Measurements from ENCODE around the gene ELMOD3. TPM values are rescaled to one million over a fixed set of nuclear protein-coding genes. Genes with fewer than 3 reads are reported as not detected.

ELMOD3 gene
- polyA plus RNA-seq, 1 experiment = 26.3 TPM

GRCh38 chr2:85429213-85429923 lies 74.8 kb downstream of the ELMOD3 start:
- CTCF ChIA-PET = interaction anchor here (2.5 to 17.0 kb wide), 4 partner anchors 8 to 128 kb away, joined by 5 to 460 read pairs (median 16); partner anchors contain the start of genes MAT2A and SH2D6
- H3K4me3 ChIP-seq (ENCODE audit: low read depth, low read length) = no peak overlapping the region
- POLR2A ChIA-PET = no interaction called here
- no peak for DNase-seq (ENCODE audit: low read depth)
- TF ChIP-seq, protein P1, sequence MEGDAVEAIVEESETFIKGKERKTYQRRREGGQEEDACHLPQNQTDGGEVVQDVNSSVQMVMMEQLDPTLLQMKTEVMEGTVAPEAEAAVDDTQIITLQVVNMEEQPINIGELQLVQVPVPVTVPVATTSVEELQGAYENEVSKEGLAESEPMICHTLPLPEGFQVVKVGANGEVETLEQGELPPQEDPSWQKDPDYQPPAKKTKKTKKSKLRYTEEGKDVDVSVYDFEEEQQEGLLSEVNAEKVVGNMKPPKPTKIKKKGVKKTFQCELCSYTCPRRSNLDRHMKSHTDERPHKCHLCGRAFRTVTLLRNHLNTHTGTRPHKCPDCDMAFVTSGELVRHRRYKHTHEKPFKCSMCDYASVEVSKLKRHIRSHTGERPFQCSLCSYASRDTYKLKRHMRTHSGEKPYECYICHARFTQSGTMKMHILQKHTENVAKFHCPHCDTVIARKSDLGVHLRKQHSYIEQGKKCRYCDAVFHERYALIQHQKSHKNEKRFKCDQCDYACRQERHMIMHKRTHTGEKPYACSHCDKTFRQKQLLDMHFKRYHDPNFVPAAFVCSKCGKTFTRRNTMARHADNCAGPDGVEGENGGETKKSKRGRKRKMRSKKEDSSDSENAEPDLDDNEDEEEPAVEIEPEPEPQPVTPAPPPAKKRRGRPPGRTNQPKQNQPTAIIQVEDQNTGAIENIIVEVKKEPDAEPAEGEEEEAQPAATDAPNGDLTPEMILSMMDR (IDR thresholded peaks at IDR 0.05; ENCODE audit: insufficient read depth, low read depth, low read length) = no peak
- no peaks in the 10 kb centered on the region for H3K27me3 ChIP-seq (ENCODE audit: control insufficient read depth, insufficient read depth, low read length)
- no peaks in the 10 kb centered on the region for H3K36me3 ChIP-seq (ENCODE audit: control insufficient read depth, insufficient read depth, low read length)

DNA sequence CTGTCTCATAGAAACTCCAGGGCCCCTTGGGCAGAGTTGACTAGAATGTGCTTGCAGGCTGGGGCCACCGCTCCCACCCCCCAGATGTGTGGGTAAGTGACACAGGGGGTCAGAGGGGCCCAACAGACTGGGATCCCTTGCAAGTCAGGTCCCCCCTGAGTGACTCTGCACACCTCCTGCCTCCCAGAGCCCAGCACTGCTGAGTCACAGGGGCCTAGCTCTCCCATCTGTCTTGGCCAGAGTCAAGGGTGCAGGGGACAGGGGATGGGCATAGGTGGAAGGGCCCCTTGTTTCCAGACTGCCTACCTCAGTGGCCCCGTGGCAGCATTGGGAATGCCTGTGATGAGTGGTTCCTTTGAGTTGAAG lies 75.3 kb downstream of the ELMOD3 start:
- ChIA-PET POLR2A (no interaction called here), CTCF (interaction anchor here (2.5 to 17.0 kb wide), 4 partner anchors 8 to 129 kb away, joined by 5 to 460 read pairs (median 16); partner anchors contain the start of genes MAT2A and SH2D6)
- TF ChIP-seq, protein P1 (IDR thresholded peaks at IDR 0.05; ENCODE audit: insufficient read depth, low read depth, low read length) = no peak
- Histone ChIP-seq H3K4me3 (ENCODE audit: low read depth, low read length) (no peak overlapping the region), H3K27me3 (ENCODE audit: control insufficient read depth, insufficient read depth, low read length) (no peaks in the 10 kb centered on the region), H3K36me3 (ENCODE audit: control insufficient read depth, insufficient read depth, low read length) (no peaks in the 10 kb centered on the region)
- DNase-seq (ENCODE audit: low read depth) = no peak

DNA sequence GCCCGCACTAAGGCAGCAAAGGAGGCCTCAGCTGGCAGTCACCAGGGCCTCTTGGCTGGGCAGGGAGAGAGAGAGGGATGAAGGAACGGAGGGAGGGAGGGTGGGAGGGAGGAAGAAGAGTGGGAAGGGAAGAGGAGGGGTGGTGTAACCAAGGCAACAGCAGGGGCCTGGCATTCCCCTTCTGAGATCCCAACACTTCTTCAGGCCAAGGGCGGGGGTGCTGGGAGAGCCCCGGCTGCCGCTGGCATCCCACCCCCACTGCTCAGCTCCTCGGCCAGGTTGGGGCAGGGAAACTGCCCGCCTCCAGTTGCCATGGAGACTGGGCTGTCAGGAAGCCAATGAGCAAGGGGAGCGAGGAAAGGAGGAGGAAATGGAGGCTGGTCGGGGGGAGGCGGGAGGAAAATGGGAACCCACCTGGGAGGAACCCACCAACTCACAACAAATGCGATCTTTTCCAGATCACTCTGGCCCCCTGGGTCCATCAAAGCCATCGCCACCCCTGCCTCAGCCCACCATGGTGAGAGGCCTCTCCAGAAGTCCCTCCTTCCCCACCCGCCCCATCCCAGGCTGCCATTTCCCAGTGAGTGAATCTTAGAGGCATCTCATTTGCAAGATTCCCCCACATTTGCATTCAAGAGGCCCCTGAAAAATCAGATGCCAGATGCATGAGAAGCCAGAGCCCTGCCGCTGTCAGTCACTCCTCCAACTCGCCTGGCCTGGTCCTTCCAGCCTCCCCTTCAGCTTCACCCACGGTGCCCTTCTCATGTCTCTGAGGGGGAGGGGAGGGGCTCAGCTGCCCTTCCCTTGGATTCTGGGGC lies 76.4 kb downstream of the ELMOD3 start:
- TF ChIP-seq, protein P1 (IDR thresholded peaks at IDR 0.05; ENCODE audit: insufficient read depth, low read depth, low read length) = no peak
- POLR2A ChIA-PET = no interaction called here
- no peaks in the 10 kb centered on the region for H3K27me3 ChIP-seq (ENCODE audit: control insufficient read depth, insufficient read depth, low read length)
- DNase-seq (ENCODE audit: low read depth) = no peak
- no peak overlapping the region for H3K4me3 ChIP-seq (ENCODE audit: low read depth, low read length)
- CTCF ChIA-PET = interaction anchor here (1.5 to 17.0 kb wide), 4 partner anchors 9 to 115 kb away, joined by 4 to 460 read pairs (median 16); partner anchors contain the start of genes MAT2A and SH2D6
- no peaks in the 10 kb centered on the region for H3K36me3 ChIP-seq (ENCODE audit: control insufficient read depth, insufficient read depth, low read length)

GRCh38 chr2:85431570-85432205 lies 77.1 kb downstream of the ELMOD3 start:
- Histone ChIP-seq H3K36me3 (ENCODE audit: control insufficient read depth, insufficient read depth, low read length) (no peaks in the 10 kb centered on the region), H3K27me3 (ENCODE audit: control insufficient read depth, insufficient read depth, low read length) (no peaks in the 10 kb centered on the region), H3K4me3 (ENCODE audit: low read depth, low read length) (no peak overlapping the region)
- TF ChIP-seq, protein P1 (IDR thresholded peaks at IDR 0.05; ENCODE audit: insufficient read depth, low read depth, low read length) = no peak
- no peak for DNase-seq (ENCODE audit: low read depth)
- ChIA-PET POLR2A (no interaction called here), CTCF (interaction anchor here (1.5 to 17.0 kb wide), 3 partner anchors 10 to 114 kb away, joined by 4 to 460 read pairs (median 19); partner anchors contain the start of gene MAT2A)
